HCT116 (cell line): ENCODE results near the gene XYLT1.

Experiments
- ELF1 ChIP-seq: IDR thresholded peaks from 2 replicates; pipeline ENCODE4 v1.6.1; 2012; ENCODE audit warnings: low read depth, borderline replicate concordance
- EZH2 ChIP-seq: fragments of 200-600 bp; sonication (generic); IDR thresholded peaks from 2 replicates; pipeline ENCODE4 v1.6.1; 2017; ENCODE audit warnings: antibody characterized with exemption, mixed run types
- POLR2A ChIP-seq: IDR thresholded peaks from 2 replicates; pipeline ENCODE4 v1.7.0; 2011; ENCODE audit warnings: borderline replicate concordance; ENCODE audit not compliant: insufficient read depth, insufficient read length; ENCODE audit errors: extremely low read depth
- POLR2AphosphoS5 ChIP-seq: IDR thresholded peaks from 2 replicates; pipeline ENCODE4 v1.6.1; 2011; ENCODE audit warnings: mild to moderate bottlenecking, low read depth, low read length, moderate library complexity
- RAD21 ChIP-seq: IDR thresholded peaks from 2 replicates; pipeline ENCODE4 v1.6.1; 2012; ENCODE audit warnings: low read depth, mild to moderate bottlenecking
- SP1 ChIP-seq: IDR thresholded peaks from 2 replicates; pipeline ENCODE4 v1.6.1; 2012; ENCODE audit warnings: low read depth
- SRF ChIP-seq: IDR thresholded peaks from 2 replicates; pipeline ENCODE4 v1.6.1; 2012; ENCODE audit warnings: low read depth
- TCF7L2 ChIP-seq: IDR thresholded peaks from 2 replicates; pipeline ENCODE4 v1.7.0; 2011; ENCODE audit warnings: borderline replicate concordance, inconsistent platforms; ENCODE audit not compliant: insufficient read depth, insufficient read length; ENCODE audit errors: extremely low read depth
- YY1 ChIP-seq: IDR thresholded peaks from 2 replicates; pipeline ENCODE4 v1.6.1; 2011; ENCODE audit warnings: low read length, low read depth, moderate library complexity, mild to moderate bottlenecking; ENCODE audit not compliant: insufficient replicate concordance; ENCODE audit errors: extremely low read depth
- ZFX ChIP-seq: fragments of 450-650 bp; IDR thresholded peaks from 2 replicates; pipeline ENCODE4 v1.6.1; 2017
- TF ChIP-seq, protein P1 (sequence below): IDR thresholded peaks from 2 replicates; pipeline ENCODE4 v1.6.1; 2012
- TF ChIP-seq, protein P2 (sequence below), 3 experiments: fragments of 200-600 bp in 1 of 3; sonication (generic) in 1 of 3; IDR thresholded peaks in 2 of 3; conservative IDR thresholded peaks in 1 of 3; 2 replicates each; pipeline ENCODE4 v1.5.1; 2012 to 2017; ENCODE audit warnings: low read depth in 2 of 3, low read length in 2 of 3, antibody characterized with exemption in 1 of 3, borderline replicate concordance in 1 of 3, control low read depth in 1 of 3, mild to moderate bottlenecking in 1 of 3, mixed read lengths in 1 of 3, mixed run types in 1 of 3, moderate library complexity in 1 of 3; ENCODE audit not compliant: insufficient read depth in 1 of 3
- TF ChIP-seq, protein P3 (sequence below): IDR thresholded peaks from 2 replicates; pipeline ENCODE4 v1.6.1; 2012
- TF ChIP-seq, protein P4 (sequence below): IDR thresholded peaks from 2 replicates; pipeline ENCODE4 v1.6.1; 2012; ENCODE audit warnings: low read depth

DNA sequence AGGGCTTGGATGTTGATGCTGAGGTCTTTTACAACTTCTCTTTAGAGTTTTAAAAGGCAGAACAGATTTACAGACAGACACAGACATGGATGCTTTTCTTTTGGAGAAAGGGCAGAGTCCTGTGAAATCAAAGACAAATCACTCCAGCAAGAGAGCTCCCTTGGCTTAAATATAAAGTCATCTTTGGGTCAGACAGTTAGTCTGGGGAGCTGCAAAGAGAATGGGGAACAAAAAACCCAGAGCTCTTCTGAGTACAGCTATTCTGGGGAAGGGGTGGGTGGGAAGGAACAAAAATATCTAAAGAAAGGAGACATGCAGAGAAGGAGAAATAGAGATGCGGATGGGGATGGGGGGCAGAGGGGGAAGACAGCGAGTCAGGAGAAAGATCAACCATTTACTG is 266.6 kb downstream of the XYLT1 start:
- TF ChIP-seq, protein P1, sequence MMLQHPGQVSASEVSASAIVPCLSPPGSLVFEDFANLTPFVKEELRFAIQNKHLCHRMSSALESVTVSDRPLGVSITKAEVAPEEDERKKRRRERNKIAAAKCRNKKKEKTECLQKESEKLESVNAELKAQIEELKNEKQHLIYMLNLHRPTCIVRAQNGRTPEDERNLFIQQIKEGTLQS: no peak
- TF ChIP-seq, protein P2, sequence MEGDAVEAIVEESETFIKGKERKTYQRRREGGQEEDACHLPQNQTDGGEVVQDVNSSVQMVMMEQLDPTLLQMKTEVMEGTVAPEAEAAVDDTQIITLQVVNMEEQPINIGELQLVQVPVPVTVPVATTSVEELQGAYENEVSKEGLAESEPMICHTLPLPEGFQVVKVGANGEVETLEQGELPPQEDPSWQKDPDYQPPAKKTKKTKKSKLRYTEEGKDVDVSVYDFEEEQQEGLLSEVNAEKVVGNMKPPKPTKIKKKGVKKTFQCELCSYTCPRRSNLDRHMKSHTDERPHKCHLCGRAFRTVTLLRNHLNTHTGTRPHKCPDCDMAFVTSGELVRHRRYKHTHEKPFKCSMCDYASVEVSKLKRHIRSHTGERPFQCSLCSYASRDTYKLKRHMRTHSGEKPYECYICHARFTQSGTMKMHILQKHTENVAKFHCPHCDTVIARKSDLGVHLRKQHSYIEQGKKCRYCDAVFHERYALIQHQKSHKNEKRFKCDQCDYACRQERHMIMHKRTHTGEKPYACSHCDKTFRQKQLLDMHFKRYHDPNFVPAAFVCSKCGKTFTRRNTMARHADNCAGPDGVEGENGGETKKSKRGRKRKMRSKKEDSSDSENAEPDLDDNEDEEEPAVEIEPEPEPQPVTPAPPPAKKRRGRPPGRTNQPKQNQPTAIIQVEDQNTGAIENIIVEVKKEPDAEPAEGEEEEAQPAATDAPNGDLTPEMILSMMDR (IDR thresholded peaks at IDR 0.05 in 2 of 3, conservative IDR thresholded peaks at IDR 0.05 in 1 of 3; ENCODE audit: borderline replicate concordance in 1 of 3, insufficient read depth in 1 of 3, low read depth in 2 of 3, low read length in 2 of 3): no peak
- TF ChIP-seq ZFX (no peak), TCF7L2 (no peak), YY1 (no peak), EZH2 (no peak), RAD21 (no peak), POLR2A (no peak), SRF (no peak), SP1 (no peak), POLR2AphosphoS5 (no peak), ELF1 (no peak)
- TF ChIP-seq, protein P3, sequence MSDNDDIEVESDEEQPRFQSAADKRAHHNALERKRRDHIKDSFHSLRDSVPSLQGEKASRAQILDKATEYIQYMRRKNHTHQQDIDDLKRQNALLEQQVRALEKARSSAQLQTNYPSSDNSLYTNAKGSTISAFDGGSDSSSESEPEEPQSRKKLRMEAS: no peak
- TF ChIP-seq, protein P4, sequence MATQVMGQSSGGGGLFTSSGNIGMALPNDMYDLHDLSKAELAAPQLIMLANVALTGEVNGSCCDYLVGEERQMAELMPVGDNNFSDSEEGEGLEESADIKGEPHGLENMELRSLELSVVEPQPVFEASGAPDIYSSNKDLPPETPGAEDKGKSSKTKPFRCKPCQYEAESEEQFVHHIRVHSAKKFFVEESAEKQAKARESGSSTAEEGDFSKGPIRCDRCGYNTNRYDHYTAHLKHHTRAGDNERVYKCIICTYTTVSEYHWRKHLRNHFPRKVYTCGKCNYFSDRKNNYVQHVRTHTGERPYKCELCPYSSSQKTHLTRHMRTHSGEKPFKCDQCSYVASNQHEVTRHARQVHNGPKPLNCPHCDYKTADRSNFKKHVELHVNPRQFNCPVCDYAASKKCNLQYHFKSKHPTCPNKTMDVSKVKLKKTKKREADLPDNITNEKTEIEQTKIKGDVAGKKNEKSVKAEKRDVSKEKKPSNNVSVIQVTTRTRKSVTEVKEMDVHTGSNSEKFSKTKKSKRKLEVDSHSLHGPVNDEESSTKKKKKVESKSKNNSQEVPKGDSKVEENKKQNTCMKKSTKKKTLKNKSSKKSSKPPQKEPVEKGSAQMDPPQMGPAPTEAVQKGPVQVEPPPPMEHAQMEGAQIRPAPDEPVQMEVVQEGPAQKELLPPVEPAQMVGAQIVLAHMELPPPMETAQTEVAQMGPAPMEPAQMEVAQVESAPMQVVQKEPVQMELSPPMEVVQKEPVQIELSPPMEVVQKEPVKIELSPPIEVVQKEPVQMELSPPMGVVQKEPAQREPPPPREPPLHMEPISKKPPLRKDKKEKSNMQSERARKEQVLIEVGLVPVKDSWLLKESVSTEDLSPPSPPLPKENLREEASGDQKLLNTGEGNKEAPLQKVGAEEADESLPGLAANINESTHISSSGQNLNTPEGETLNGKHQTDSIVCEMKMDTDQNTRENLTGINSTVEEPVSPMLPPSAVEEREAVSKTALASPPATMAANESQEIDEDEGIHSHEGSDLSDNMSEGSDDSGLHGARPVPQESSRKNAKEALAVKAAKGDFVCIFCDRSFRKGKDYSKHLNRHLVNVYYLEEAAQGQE: no peak
